GM12874 (cell line): ENCODE data around the gene ASB10.

ENCODE experiments used
- CTCF ChIP-seq: IDR thresholded peaks from 2 replicates; pipeline ENCODE4 v1.5.1; 2011; ENCODE audit warnings: low read depth, mild to moderate bottlenecking, control low read depth, low read length, moderate library complexity; ENCODE audit not compliant: insufficient read depth

ASB10 gene

GRCh38 chr7:151126491-151127137 is 60.4 kb downstream of the ASB10 start:
- TF ChIP-seq CTCF: no peak

- TF ChIP-seq CTCF: no peak
These were observed 61.1 kb downstream of the ASB10 start for GRCh38 chr7:151125846-151126481.
